Measurements from ENCODE around the gene CP.

CP gene

DNA sequence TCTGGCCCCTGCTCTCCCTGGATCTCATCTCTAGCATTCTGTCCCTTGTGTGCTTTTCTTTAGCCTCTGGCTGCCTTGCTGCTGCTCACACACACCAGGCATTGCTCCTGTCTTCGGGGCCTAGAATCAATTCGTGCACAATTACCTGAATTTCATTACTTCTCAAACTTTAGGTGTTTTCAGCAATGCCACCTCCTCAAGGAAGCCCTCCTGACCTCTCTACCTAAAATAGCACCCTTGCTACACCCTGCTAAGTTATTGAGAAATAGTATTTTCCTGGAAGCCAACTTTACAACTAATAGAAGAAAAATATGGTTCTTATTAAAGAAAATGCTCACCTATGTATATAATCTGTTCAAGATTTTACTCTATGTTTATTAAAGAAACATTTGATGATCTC, 40.4 kb downstream of the CP start:
- no peak overlapping the region for H3K4me3 ChIP-seq (ENCODE audit: low read length in 2 of 2)
- no peak overlapping the region for H3K27ac ChIP-seq (ENCODE audit: low read length)
- H3K27me3 ChIP-seq (ENCODE audit: control insufficient read depth in 1 of 2, insufficient read depth in 2 of 2, low read length in 2 of 2): no peaks in the 10 kb centered on the region
- no peaks in the 10 kb centered on the region for H3K9me3 ChIP-seq (ENCODE audit: control insufficient read depth in 2 of 2, low read length in 2 of 2)
- no peak overlapping the region for H3K9ac ChIP-seq (ENCODE audit: low read length in 2 of 2)
- no peaks in the 10 kb centered on the region for H3K36me3 ChIP-seq (ENCODE audit: control insufficient read depth in 2 of 2, insufficient read depth in 2 of 2, low read length in 2 of 2)
- H3K4me1 ChIP-seq (ENCODE audit: control insufficient read depth, insufficient read depth, low read length): no peaks in the 10 kb centered on the region

DNA sequence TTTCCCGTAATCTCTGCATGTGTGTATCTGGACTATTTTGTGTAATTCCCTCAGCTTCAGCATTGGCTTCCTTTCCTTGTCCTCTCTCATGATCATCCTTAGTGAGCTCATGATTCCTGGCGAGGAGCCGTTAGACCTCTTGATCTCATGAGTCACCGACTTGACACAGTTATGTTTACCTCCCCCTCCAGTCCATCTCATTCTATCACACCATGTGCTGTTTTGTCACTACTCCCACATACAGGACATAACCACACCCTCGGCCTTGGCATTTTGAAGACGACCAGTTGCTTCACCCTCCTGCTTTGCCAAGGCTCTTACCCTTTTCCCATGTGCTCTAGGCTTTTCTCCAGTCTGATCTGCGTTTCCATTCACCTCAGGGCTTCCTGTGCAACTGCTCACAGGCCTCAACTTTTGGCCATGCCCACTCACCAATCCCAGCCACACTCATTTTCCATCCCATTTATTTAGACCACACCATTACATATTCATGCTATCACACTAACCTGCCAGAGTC, 41.5 kb downstream of the CP start:
- Histone ChIP-seq H3K4me3 (ENCODE audit: low read length in 2 of 2) (no peak overlapping the region), H3K36me3 (ENCODE audit: control insufficient read depth in 2 of 2, insufficient read depth in 2 of 2, low read length in 2 of 2) (no peaks in the 10 kb centered on the region), H3K9ac (ENCODE audit: low read length in 2 of 2) (no peak overlapping the region), H3K9me3 (ENCODE audit: control insufficient read depth in 2 of 2, low read length in 2 of 2) (no peaks in the 10 kb centered on the region), H3K4me1 (ENCODE audit: control insufficient read depth, insufficient read depth, low read length) (no peaks in the 10 kb centered on the region), H3K27ac (ENCODE audit: low read length) (peak overlapping the region; percentile 61), H3K27me3 (ENCODE audit: control insufficient read depth in 1 of 2, insufficient read depth in 2 of 2, low read length in 2 of 2) (no peaks in the 10 kb centered on the region)

DNA sequence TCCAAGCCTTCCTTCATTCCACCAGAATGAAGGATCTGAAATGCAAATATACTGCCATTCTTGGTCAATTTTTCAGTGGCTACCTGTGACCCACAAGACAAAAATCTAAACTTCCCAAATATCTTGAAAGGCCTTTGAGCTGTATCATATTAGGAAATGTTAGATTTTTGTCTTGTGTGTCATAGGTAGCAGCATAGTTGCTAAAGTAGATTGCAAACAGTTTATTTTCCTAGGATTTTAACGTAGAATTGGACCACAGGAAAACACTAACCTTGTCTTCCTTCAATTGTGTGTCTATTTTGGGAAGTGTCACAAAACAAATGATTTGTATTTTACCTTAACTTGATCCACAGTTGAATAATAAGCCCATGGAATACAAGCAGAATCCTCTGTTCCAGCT, 42.4 kb downstream of the CP start:
- no peak overlapping the region for H3K4me3 ChIP-seq (ENCODE audit: low read length in 2 of 2)
- H3K36me3 ChIP-seq (ENCODE audit: control insufficient read depth in 2 of 2, insufficient read depth in 2 of 2, low read length in 2 of 2): no peaks in the 10 kb centered on the region
- H3K4me1 ChIP-seq (ENCODE audit: control insufficient read depth, insufficient read depth, low read length): no peaks in the 10 kb centered on the region
- H3K27me3 ChIP-seq (ENCODE audit: control insufficient read depth in 1 of 2, insufficient read depth in 2 of 2, low read length in 2 of 2): no peaks in the 10 kb centered on the region
- peak overlapping the region; percentile 12 for H3K27ac ChIP-seq (ENCODE audit: low read length)
- H3K9me3 ChIP-seq (ENCODE audit: control insufficient read depth in 2 of 2, low read length in 2 of 2): no peaks in the 10 kb centered on the region
- H3K9ac ChIP-seq (ENCODE audit: low read length in 2 of 2): no peak overlapping the region

GRCh38 chr3:149177122-149177521, 44.5 kb downstream of the CP start:
- Histone ChIP-seq H3K9ac (ENCODE audit: low read length in 2 of 2) (no peak overlapping the region), H3K4me3 (ENCODE audit: low read length in 2 of 2) (no peak overlapping the region), H3K36me3 (ENCODE audit: control insufficient read depth in 2 of 2, insufficient read depth in 2 of 2, low read length in 2 of 2) (peaks cover 0 to 3% of the 10 kb centered on the region in 2 donors), H3K27ac (ENCODE audit: low read length) (no peak overlapping the region), H3K4me1 (ENCODE audit: control insufficient read depth, insufficient read depth, low read length) (no peaks in the 10 kb centered on the region), H3K27me3 (ENCODE audit: control insufficient read depth in 1 of 2, insufficient read depth in 2 of 2, low read length in 2 of 2) (no peaks in the 10 kb centered on the region), H3K9me3 (ENCODE audit: control insufficient read depth in 2 of 2, low read length in 2 of 2) (no peaks in the 10 kb centered on the region)

- no peaks in the 10 kb centered on the region for H3K4me1 ChIP-seq (ENCODE audit: control insufficient read depth, insufficient read depth, low read length)
- no peaks in the 10 kb centered on the region for H3K27me3 ChIP-seq (ENCODE audit: control insufficient read depth in 1 of 2, insufficient read depth in 2 of 2, low read length in 2 of 2)
- no peak overlapping the region for H3K9ac ChIP-seq (ENCODE audit: low read length in 2 of 2)
- no peaks in the 10 kb centered on the region for H3K9me3 ChIP-seq (ENCODE audit: control insufficient read depth in 2 of 2, low read length in 2 of 2)
- no peak overlapping the region for H3K27ac ChIP-seq (ENCODE audit: low read length)
- H3K4me3 ChIP-seq (ENCODE audit: low read length in 2 of 2): no peak overlapping the region
- H3K36me3 ChIP-seq (ENCODE audit: control insufficient read depth in 2 of 2, insufficient read depth in 2 of 2, low read length in 2 of 2): peaks cover 0 to 3% of the 10 kb centered on the region in 2 donors
Observed at GRCh38 chr3:149174901-149175300, 46.7 kb downstream of the CP start.

DNA sequence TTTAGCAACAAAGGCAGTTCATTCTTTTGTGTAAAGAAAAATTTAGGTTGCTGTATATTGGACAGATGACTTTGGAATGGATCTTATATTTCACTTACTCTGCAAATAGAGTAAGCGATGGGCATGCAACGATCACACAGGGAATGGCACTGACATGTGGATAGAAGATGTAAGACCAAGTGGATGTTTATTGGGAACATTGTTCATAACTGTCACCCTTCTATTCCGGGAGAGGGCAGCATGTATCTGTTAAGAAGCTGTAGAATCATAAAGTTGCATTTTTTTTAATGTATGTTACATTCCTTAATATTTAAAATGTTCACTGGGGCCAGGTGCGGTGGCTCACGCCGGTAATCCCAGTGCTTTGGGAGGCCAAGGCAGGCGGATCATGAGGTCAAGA, 51.0 kb downstream of the CP start:
- no peaks in the 10 kb centered on the region for H3K9me3 ChIP-seq (ENCODE audit: control insufficient read depth in 2 of 2, low read length in 2 of 2)
- H3K27ac ChIP-seq (ENCODE audit: low read length): no peak overlapping the region
- no peak overlapping the region for H3K4me3 ChIP-seq (ENCODE audit: low read length in 2 of 2)
- H3K9ac ChIP-seq (ENCODE audit: low read length in 2 of 2): no peak overlapping the region
- no peaks in the 10 kb centered on the region for H3K4me1 ChIP-seq (ENCODE audit: control insufficient read depth, insufficient read depth, low read length)
- no peaks in the 10 kb centered on the region for H3K27me3 ChIP-seq (ENCODE audit: control insufficient read depth in 1 of 2, insufficient read depth in 2 of 2, low read length in 2 of 2)
- peaks cover 12 to 13% of the 10 kb centered on the region in 2 donors for H3K36me3 ChIP-seq (ENCODE audit: control insufficient read depth in 2 of 2, insufficient read depth in 2 of 2, low read length in 2 of 2)

GRCh38 chr3:149167898-149168297, 53.7 kb downstream of the CP start:
- Histone ChIP-seq H3K36me3 (ENCODE audit: control insufficient read depth in 2 of 2, insufficient read depth in 2 of 2, low read length in 2 of 2) (peaks cover 17 to 18% of the 10 kb centered on the region in 2 donors), H3K27me3 (ENCODE audit: control insufficient read depth in 1 of 2, insufficient read depth in 2 of 2, low read length in 2 of 2) (no peaks in the 10 kb centered on the region), H3K27ac (ENCODE audit: low read length) (no peak overlapping the region), H3K9ac (ENCODE audit: low read length in 2 of 2) (no peak overlapping the region), H3K9me3 (ENCODE audit: control insufficient read depth in 2 of 2, low read length in 2 of 2) (no peaks in the 10 kb centered on the region), H3K4me1 (ENCODE audit: control insufficient read depth, insufficient read depth, low read length) (no peaks in the 10 kb centered on the region), H3K4me3 (ENCODE audit: low read length in 2 of 2) (no peak overlapping the region)

- H3K36me3 ChIP-seq (ENCODE audit: control insufficient read depth in 2 of 2, insufficient read depth in 2 of 2, low read length in 2 of 2): peaks cover 10 to 12% of the 10 kb centered on the region in 2 donors
- H3K4me3 ChIP-seq (ENCODE audit: low read length in 2 of 2): no peak overlapping the region
- no peak overlapping the region for H3K9ac ChIP-seq (ENCODE audit: low read length in 2 of 2)
- no peaks in the 10 kb centered on the region for H3K4me1 ChIP-seq (ENCODE audit: control insufficient read depth, insufficient read depth, low read length)
- H3K27ac ChIP-seq (ENCODE audit: low read length): no peak overlapping the region
- H3K9me3 ChIP-seq (ENCODE audit: control insufficient read depth in 2 of 2, low read length in 2 of 2): no peaks in the 10 kb centered on the region
- H3K27me3 ChIP-seq (ENCODE audit: control insufficient read depth in 1 of 2, insufficient read depth in 2 of 2, low read length in 2 of 2): no peaks in the 10 kb centered on the region
Observed at GRCh38 chr3:149163066-149163465, 58.6 kb downstream of the CP start.

GRCh38 chr3:149162007-149162406, 59.6 kb downstream of the CP start:
- H3K9me3 ChIP-seq (ENCODE audit: control insufficient read depth in 2 of 2, low read length in 2 of 2): no peaks in the 10 kb centered on the region
- peaks cover 4 to 17% of the 10 kb centered on the region in 2 donors for H3K36me3 ChIP-seq (ENCODE audit: control insufficient read depth in 2 of 2, insufficient read depth in 2 of 2, low read length in 2 of 2)
- no peak overlapping the region for H3K4me3 ChIP-seq (ENCODE audit: low read length in 2 of 2)
- no peak overlapping the region for H3K27ac ChIP-seq (ENCODE audit: low read length)
- no peaks in the 10 kb centered on the region for H3K27me3 ChIP-seq (ENCODE audit: control insufficient read depth in 1 of 2, insufficient read depth in 2 of 2, low read length in 2 of 2)
- no peak overlapping the region for H3K9ac ChIP-seq (ENCODE audit: low read length in 2 of 2)
- H3K4me1 ChIP-seq (ENCODE audit: control insufficient read depth, insufficient read depth, low read length): no peaks in the 10 kb centered on the region

DNA sequence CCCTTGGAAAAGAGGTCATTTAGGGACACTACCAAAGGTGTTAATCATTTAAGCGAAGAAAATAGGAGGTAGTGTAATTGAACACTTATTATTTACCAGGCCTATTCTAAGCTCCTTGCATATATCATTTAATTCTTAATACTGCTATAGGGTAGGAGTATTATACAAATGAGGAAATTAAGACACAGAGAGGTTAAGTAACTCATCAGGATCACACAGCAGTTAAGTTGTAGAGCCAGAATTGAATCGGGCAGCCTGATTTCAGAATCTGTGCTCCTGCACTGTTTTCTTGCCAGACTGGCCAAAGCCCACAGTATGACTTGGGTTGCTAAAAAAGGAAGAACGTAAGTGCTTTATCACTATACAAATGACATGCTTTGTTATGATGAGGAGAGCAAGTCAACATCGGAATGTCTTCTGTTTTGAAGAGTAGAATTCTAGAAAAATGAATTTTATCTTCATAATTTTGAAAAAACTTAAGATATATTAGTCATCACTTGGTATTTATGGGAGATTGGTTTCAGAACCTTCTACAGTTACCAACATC, 60.8 kb downstream of the CP start:
- Histone ChIP-seq H3K27me3 (ENCODE audit: control insufficient read depth in 1 of 2, insufficient read depth in 2 of 2, low read length in 2 of 2) (no peaks in the 10 kb centered on the region), H3K36me3 (ENCODE audit: control insufficient read depth in 2 of 2, insufficient read depth in 2 of 2, low read length in 2 of 2) (peaks cover 8 to 20% of the 10 kb centered on the region in 2 donors), H3K9me3 (ENCODE audit: control insufficient read depth in 2 of 2, low read length in 2 of 2) (no peaks in the 10 kb centered on the region), H3K4me3 (ENCODE audit: low read length in 2 of 2) (no peak overlapping the region), H3K27ac (ENCODE audit: low read length) (no peak overlapping the region), H3K9ac (ENCODE audit: low read length in 2 of 2) (no peak overlapping the region), H3K4me1 (ENCODE audit: control insufficient read depth, insufficient read depth, low read length) (no peaks in the 10 kb centered on the region)

DNA sequence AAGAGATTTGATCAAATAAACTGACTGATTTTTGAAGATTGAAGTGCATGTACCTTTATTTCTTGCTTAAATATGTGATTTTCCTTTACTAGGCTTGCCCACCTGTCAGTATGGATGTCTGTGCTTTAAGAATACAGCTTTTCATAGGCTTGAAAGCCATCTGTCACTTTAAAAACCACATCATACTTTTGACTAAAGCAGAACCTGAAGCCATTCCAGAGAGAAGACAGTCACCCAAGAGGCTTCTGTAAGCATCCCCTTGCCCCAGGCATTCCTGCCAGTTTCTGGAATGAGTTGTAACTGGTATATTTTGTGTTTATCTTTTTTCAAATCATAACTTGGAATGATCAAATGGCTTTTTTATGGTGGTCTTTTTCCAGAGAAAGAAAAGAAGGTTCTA, 68.2 kb downstream of the CP start:
- H3K9ac ChIP-seq (ENCODE audit: low read length in 2 of 2): no peak overlapping the region
- H3K4me1 ChIP-seq (ENCODE audit: control insufficient read depth, insufficient read depth, low read length): no peaks in the 10 kb centered on the region
- no peaks in the 10 kb centered on the region for H3K9me3 ChIP-seq (ENCODE audit: control insufficient read depth in 2 of 2, low read length in 2 of 2)
- no peak overlapping the region for H3K4me3 ChIP-seq (ENCODE audit: low read length in 2 of 2)
- no peaks in the 10 kb centered on the region for H3K27me3 ChIP-seq (ENCODE audit: control insufficient read depth in 1 of 2, insufficient read depth in 2 of 2, low read length in 2 of 2)
- H3K36me3 ChIP-seq (ENCODE audit: control insufficient read depth in 2 of 2, insufficient read depth in 2 of 2, low read length in 2 of 2): peaks cover 23 to 26% of the 10 kb centered on the region in 2 donors
- no peak overlapping the region for H3K27ac ChIP-seq (ENCODE audit: low read length)

Measured in stomach smooth muscle (tissue), 2 donors.